Measurements from ENCODE around the gene INKA1. TPM values are rescaled to one million over a fixed set of nuclear protein-coding genes. Genes with fewer than 3 reads are reported as not detected.

The INKA1 gene
- total RNA-seq = 1.4 and 3.6 TPM in 2 replicates

DNA sequence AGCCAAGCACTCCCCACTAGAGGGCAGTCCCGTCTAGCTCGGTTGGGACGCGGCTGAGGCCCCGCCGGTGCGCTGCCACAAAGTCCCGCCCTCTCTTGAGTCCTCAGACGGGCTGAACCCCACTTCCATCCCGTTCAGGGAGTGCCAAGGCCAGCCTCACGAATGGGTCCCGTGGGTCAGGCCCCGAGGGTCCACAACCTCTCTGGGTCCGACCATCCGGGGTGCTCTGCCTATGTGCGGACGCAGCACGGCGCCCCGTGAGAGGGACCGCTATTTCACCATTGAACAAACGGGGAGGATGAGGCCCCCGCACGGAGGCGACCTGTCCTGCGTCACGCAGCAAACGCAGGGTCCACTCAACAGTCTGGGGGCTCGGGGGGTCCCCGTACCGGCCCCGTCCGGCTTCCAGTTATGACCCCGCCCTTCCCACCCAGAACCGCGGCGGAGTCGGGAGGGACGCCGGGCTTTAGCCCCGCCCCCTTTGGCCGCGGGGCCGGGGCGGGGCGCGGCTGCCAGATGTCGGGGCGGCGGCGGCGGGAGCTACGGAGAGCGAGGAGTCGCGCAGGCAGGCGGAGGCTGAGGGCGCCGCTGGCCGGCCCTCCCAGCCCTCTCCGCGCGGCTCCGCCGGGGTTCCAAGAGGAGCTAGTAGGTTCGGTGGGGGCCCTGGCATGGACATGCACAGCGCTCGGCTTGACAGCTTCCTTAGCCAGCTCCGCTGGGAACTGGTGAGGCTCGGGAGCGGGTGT lies at the start of gene INKA1:
Gene INKA1, plus strand, starts transcription at position 543 of the 746 bp plus-strand sequence. Its CDS starts 132 bp downstream, at position 675.

GRCh38 chr3:49786357-49787181 lies 16.5 kb upstream of the INKA1 start, which contains the start of gene IP6K1:
Gene IP6K1 (minus strand): TSS chr3:49786542. CDS start chr3:49748040, 38,502 bp downstream.

DNA sequence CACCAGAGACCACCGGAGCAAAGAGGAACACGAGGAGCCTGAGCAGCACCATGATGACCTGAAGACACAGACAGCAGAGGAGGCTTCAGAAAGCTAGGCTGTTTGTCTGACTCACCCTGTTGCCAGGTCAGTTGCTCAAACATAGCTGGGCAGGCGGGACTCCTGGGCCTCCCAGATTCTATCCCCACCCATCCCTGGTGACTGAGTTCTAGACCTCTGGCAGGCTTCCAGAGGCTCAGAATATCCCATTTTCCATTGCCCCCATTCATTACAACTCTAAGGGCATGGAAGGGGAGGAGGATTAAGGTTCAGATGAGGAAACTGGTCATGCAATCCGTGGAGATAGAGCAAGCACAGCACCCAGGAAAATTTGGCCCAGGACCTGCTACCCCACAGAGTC lies 3.3 kb upstream of the INKA1 start, which contains the start of gene CDHR4:
Gene CDHR4, minus strand, starts transcription at position 113 of the 400 bp plus-strand sequence. Its CDS starts 61 bp downstream, at position 52.

GRCh38 chr3:49813497-49814174 lies 10.6 kb downstream of the INKA1 start, which contains the start of gene UBA7:
Gene UBA7 (minus strand): TSS chr3:49813953. CDS start chr3:49813787, 166 bp downstream.

Other genes with a start within 250 kb of the INKA1 start
- 0.16 and 0.36 TPM in 2 replicates for gene BSN, start 248.8 kb upstream of the INKA1 start, total RNA-seq
- 80.2 and 111 TPM in 2 replicates for gene APEH, start 128.9 kb upstream of the INKA1 start, total RNA-seq
- gene MST1, start 113.8 kb upstream of the INKA1 start, total RNA-seq = 6.6 and 10.1 TPM in 2 replicates
- gene RNF123, start 113.7 kb upstream of the INKA1 start, total RNA-seq = 25.1 and 26.6 TPM in 2 replicates
- gene AMIGO3, start 83.6 kb upstream of the INKA1 start, total RNA-seq = 4.9 TPM in 1 of 2 replicates, not detected in the other
- 30.0 and 36.6 TPM in 2 replicates for gene GMPPB, start 79.3 kb upstream of the INKA1 start, total RNA-seq
- gene IP6K1, start 16.7 kb upstream of the INKA1 start, total RNA-seq = 30.7 and 36.5 TPM in 2 replicates
- not detected in 2 replicates for gene CDHR4, start 3.4 kb upstream of the INKA1 start, total RNA-seq
- gene UBA7, start 10.7 kb downstream of the INKA1 start, total RNA-seq = 21.7 and 27.5 TPM in 2 replicates
- gene TRAIP, start 53.3 kb downstream of the INKA1 start, total RNA-seq = 6.5 and 7.8 TPM in 2 replicates
- gene CAMKV, start 66.6 kb downstream of the INKA1 start, total RNA-seq = not detected in 2 replicates
- gene MST1R, start 100.6 kb downstream of the INKA1 start, total RNA-seq = not detected in 2 replicates
- 11.2 and 13.0 TPM in 2 replicates for gene MON1A, start 126.5 kb downstream of the INKA1 start, total RNA-seq
- 16.7 and 26.5 TPM in 2 replicates for gene RBM6, start 136.9 kb downstream of the INKA1 start, total RNA-seq